Chondrocyte (in vitro differentiated cells): ENCODE results near the gene ADGRV1. TPM values are rescaled to one million over a fixed set of nuclear protein-coding genes. Genes with fewer than 3 reads are reported as not detected.
"Not testable (repeated sequence)": the region's sequence is repeated elsewhere in the genome, so short reads cannot be mapped to it uniquely, and the experiment has no call there.

Source experiments
- DNase-seq: peaks from one replicate; pipeline ENCODE4 v3.0.0; 2021; ENCODE audit warnings: mixed read lengths, low spot score
- H3K27ac Mint-ChIP-seq: one replicate; pipeline ENCODE4 v1.8.0; 2021; ENCODE audit warnings: mild to moderate bottlenecking, moderate library complexity, mixed read lengths; ENCODE audit not compliant: unreplicated experiment
- H3K27me3 Mint-ChIP-seq: 2 replicates; pipeline ENCODE4 v1.8.0; 2021; ENCODE audit warnings: low read depth, mixed read lengths
- H3K36me3 Mint-ChIP-seq: 2 replicates; pipeline ENCODE4 v1.8.0; 2021; ENCODE audit warnings: low read depth, mixed read lengths
- H3K4me1 Mint-ChIP-seq: 2 replicates; pipeline ENCODE4 v1.8.0; 2021; ENCODE audit warnings: low read depth, mild to moderate bottlenecking, mixed read lengths
- H3K4me3 Mint-ChIP-seq: one replicate; pipeline ENCODE4 v1.8.0; 2021; ENCODE audit warnings: mild to moderate bottlenecking, moderate library complexity, mixed read lengths; ENCODE audit not compliant: unreplicated experiment
- H3K9me3 Mint-ChIP-seq: 2 replicates; pipeline ENCODE4 v1.8.0; 2021; ENCODE audit warnings: low read depth, mixed read lengths
- CTCF ChIP-seq: fragments of 200-600 bp; sonication (generic); IDR thresholded peaks from 2 replicates; pipeline ENCODE4 v1.5.0; 2021; ENCODE audit warnings: antibody characterized with exemption, mild to moderate bottlenecking, moderate library complexity
- total RNA-seq: library from RNA; stranded (reverse); gene quantifications from 3 replicates; pipeline ENCODE4 v1.2.1, GENCODE V29; 2021

The ADGRV1 gene
- total RNA-seq, 1 donor from 2014 or later: 1.5 TPM

GRCh38 chr5:90581956-90582355, 23.4 kb downstream of the ADGRV1 start:
- H3K27ac Mint-ChIP-seq: no peak overlapping the region
- peaks cover 2% of the 10 kb centered on the region for H3K36me3 Mint-ChIP-seq
- no peak for TF ChIP-seq CTCF
- H3K9me3 Mint-ChIP-seq: peaks cover 20% of the 10 kb centered on the region
- no peak for DNase-seq
- H3K4me1 Mint-ChIP-seq: no peaks in the 10 kb centered on the region
- H3K27me3 Mint-ChIP-seq: peaks cover 11% of the 10 kb centered on the region
- no peak overlapping the region for H3K4me3 Mint-ChIP-seq

GRCh38 chr5:90585337-90585986, 26.9 kb downstream of the ADGRV1 start:
- TF ChIP-seq CTCF: no peak
- no peak overlapping the region for H3K4me3 Mint-ChIP-seq
- H3K27ac Mint-ChIP-seq: no peak overlapping the region
- no peaks in the 10 kb centered on the region for H3K36me3 Mint-ChIP-seq
- no peak for DNase-seq
- H3K9me3 Mint-ChIP-seq: peaks cover 5% of the 10 kb centered on the region
- H3K4me1 Mint-ChIP-seq: no peaks in the 10 kb centered on the region
- H3K27me3 Mint-ChIP-seq: peaks cover 21% of the 10 kb centered on the region

- H3K9me3 Mint-ChIP-seq: no peaks in the 10 kb centered on the region
- no peak for DNase-seq
- no peak overlapping the region for H3K4me3 Mint-ChIP-seq
- no peaks in the 10 kb centered on the region for H3K36me3 Mint-ChIP-seq
- no peak overlapping the region for H3K27ac Mint-ChIP-seq
- TF ChIP-seq CTCF: no peak
- H3K4me1 Mint-ChIP-seq: no peaks in the 10 kb centered on the region
- peaks cover 21% of the 10 kb centered on the region for H3K27me3 Mint-ChIP-seq
Measured at GRCh38 chr5:90586469-90586868, 27.9 kb downstream of the ADGRV1 start.

GRCh38 chr5:90590170-90590569, 31.6 kb downstream of the ADGRV1 start:
- Mint-ChIP-seq H3K36me3 (no peaks in the 10 kb centered on the region), H3K27me3 (peaks cover 20% of the 10 kb centered on the region), H3K4me3 (no peak overlapping the region), H3K9me3 (no peaks in the 10 kb centered on the region), H3K27ac (no peak overlapping the region), H3K4me1 (no peaks in the 10 kb centered on the region)
- no peak for DNase-seq
- no peak for TF ChIP-seq CTCF

- not testable (repeated sequence) for H3K4me1 Mint-ChIP-seq, H3K4me3 Mint-ChIP-seq, DNase-seq, H3K36me3 Mint-ChIP-seq, H3K27ac Mint-ChIP-seq, H3K9me3 Mint-ChIP-seq
- peaks cover 14% of the 10 kb centered on the region for H3K27me3 Mint-ChIP-seq
Measured at GRCh38 chr5:90593083-90593482, 34.5 kb downstream of the ADGRV1 start.

GRCh38 chr5:90595766-90596165, 37.2 kb downstream of the ADGRV1 start:
- not testable (repeated sequence) for H3K4me1 Mint-ChIP-seq, H3K4me3 Mint-ChIP-seq, DNase-seq, H3K9me3 Mint-ChIP-seq, H3K36me3 Mint-ChIP-seq, H3K27ac Mint-ChIP-seq, H3K27me3 Mint-ChIP-seq
